Measurements from ENCODE around the gene ATOH8.

- TF ChIP-seq, protein P1, sequence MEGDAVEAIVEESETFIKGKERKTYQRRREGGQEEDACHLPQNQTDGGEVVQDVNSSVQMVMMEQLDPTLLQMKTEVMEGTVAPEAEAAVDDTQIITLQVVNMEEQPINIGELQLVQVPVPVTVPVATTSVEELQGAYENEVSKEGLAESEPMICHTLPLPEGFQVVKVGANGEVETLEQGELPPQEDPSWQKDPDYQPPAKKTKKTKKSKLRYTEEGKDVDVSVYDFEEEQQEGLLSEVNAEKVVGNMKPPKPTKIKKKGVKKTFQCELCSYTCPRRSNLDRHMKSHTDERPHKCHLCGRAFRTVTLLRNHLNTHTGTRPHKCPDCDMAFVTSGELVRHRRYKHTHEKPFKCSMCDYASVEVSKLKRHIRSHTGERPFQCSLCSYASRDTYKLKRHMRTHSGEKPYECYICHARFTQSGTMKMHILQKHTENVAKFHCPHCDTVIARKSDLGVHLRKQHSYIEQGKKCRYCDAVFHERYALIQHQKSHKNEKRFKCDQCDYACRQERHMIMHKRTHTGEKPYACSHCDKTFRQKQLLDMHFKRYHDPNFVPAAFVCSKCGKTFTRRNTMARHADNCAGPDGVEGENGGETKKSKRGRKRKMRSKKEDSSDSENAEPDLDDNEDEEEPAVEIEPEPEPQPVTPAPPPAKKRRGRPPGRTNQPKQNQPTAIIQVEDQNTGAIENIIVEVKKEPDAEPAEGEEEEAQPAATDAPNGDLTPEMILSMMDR (IDR thresholded peaks at IDR 0.05): no peak
- TF ChIP-seq POLR2A (IDR thresholded peaks at IDR 0.05): no peak
Observed at GRCh38 chr2:85710687-85711577, 42.9 kb upstream of the ATOH8 start.

Measured in uterus (tissue), 2 donors.